Kidney (tissue), 14 donors: ENCODE data around the gene BTLA. TPM values are rescaled to one million over a fixed set of nuclear protein-coding genes. Genes with fewer than 3 reads are reported as not detected.

ENCODE experiments used
- DNase-seq, 5 donors: peaks; one replicate each; pipeline ENCODE4 v3.0.0-alpha.2; 2013 to 2020
- FAIRE-seq: peaks from 2 replicates; lab custom pipeline; 2012; peaks lifted over from hg19 to GRCh38; lab: Jason Lieb, UNC
- H3K27ac ChIP-seq, 2 donors: one replicate each; pipeline ENCODE4 v1.7.0; 2013; ENCODE audit warnings: low read depth in 2 of 2, low read length in 2 of 2, inconsistent platforms in 1 of 2
- H3K27me3 ChIP-seq: one replicate; pipeline ENCODE4 v1.7.1; 2013; ENCODE audit warnings: low read length, inconsistent platforms; ENCODE audit not compliant: control insufficient read depth, insufficient read depth
- H3K36me3 ChIP-seq, 3 donors: one replicate each; pipeline versions ENCODE4 v1.7.0 to v1.7.1; 2013; ENCODE audit warnings: low read length in 3 of 3, control low read depth in 1 of 3, inconsistent platforms in 1 of 3; ENCODE audit not compliant: insufficient read depth in 3 of 3, control insufficient read depth in 2 of 3
- H3K4me1 ChIP-seq, 3 donors: one replicate each; pipeline versions ENCODE4 v1.7.0 to v1.7.1; 2013; ENCODE audit warnings: low read length in 3 of 3, inconsistent platforms in 1 of 3, low read depth in 1 of 3; ENCODE audit not compliant: control insufficient read depth in 2 of 3, insufficient read depth in 2 of 3
- H3K4me3 ChIP-seq, 3 donors: one replicate each; pipeline versions ENCODE4 v1.7.0 to v1.8.1; 2013; ENCODE audit warnings: low read length in 3 of 3, control low read depth in 1 of 3, inconsistent platforms in 1 of 3
- H3K9ac ChIP-seq, 3 donors: one replicate each; pipeline versions ENCODE4 v1.7.0 to v1.7.1; 2013; ENCODE audit warnings: low read length in 3 of 3, control low read depth in 1 of 3, inconsistent platforms in 1 of 3
- H3K9me3 ChIP-seq, 3 donors: one replicate each; pipeline versions ENCODE4 v1.7.0 to v1.7.1; 2013; ENCODE audit warnings: low read length in 3 of 3, control low read depth in 1 of 3, inconsistent platforms in 1 of 3; ENCODE audit not compliant: control insufficient read depth in 2 of 3, insufficient read depth in 1 of 3
- CTCF ChIP-seq: IDR thresholded peaks from 3 replicates; pipeline ENCODE4 v1.5.1; 2012; ENCODE audit warnings: mild to moderate bottlenecking, moderate library complexity, borderline replicate concordance; ENCODE audit not compliant: insufficient read depth; ENCODE audit errors: extremely low read depth
- intact Hi-C: fragments of 100-400 bp; cut with DNase I; formaldehyde crosslinking; loops from one replicate; pipeline ENCODE4 v1.11.1; 2022
- polyA plus RNA-seq: library from polyadenylated mRNA; stranded (reverse); fragments of 350-450 nt; fragmentation: Illumina TruSeq; extraction: RNeasy Lipid Tissue Mini Kit (QIAGEN cat#74804); gene quantifications from one replicate; pipeline ENCODE4 v1.2.3, GENCODE V29; 2014; ENCODE audit warnings: low read depth, low replicate concordance; ENCODE audit not compliant: insufficient read depth
- total RNA-seq: library from RNA; stranded (reverse); fragmentation: NEBNext Ultra II Directional; extraction: Animal tissue kit (Norgen Biotek cat#: 25700); gene quantifications from one replicate; pipeline ENCODE4 v1.2.1, GENCODE V29; 2021
- donor health status: control.
- donor health status: control.
- donor health status: control.
- donor health status: control.
- donor health status: control.
- donor health status: DM: yes; HTN: yes; CAD: no.
- donor health status: Normal renal cell carcinoma (clear cell type).

The BTLA gene
- total and polyA plus RNA-seq, 2 donors from 2014 or later = 3.2 TPM; not detected in 1

GRCh38 chr3:112417696-112418318 lies 81.5 kb downstream of the BTLA start:
- no peaks in the 10 kb centered on the region for H3K4me1 ChIP-seq
- no peaks in the 10 kb centered on the region for H3K36me3 ChIP-seq
- no peak for DNase-seq
- no peak overlapping the region for H3K27ac ChIP-seq
- intact Hi-C loops = no loop called here
- H3K27me3 ChIP-seq = no peaks in the 10 kb centered on the region
- H3K9me3 ChIP-seq = no peaks in the 10 kb centered on the region
- TF ChIP-seq CTCF = no peak
- H3K4me3 ChIP-seq = no peak overlapping the region
- H3K9ac ChIP-seq = no peak overlapping the region
- FAIRE-seq = no peak

- Histone ChIP-seq H3K4me1 (no peaks in the 10 kb centered on the region), H3K27me3 (no peaks in the 10 kb centered on the region), H3K36me3 (no peaks in the 10 kb centered on the region), H3K4me3 (no peak overlapping the region), H3K9me3 (no peaks in the 10 kb centered on the region), H3K9ac (no peak overlapping the region), H3K27ac (no peak overlapping the region)
- no peak for FAIRE-seq
- no peak for TF ChIP-seq CTCF
- no peak for DNase-seq
- intact Hi-C loops = no loop called here
These were observed 82.7 kb downstream of the BTLA start for GRCh38 chr3:112416391-112417212.

GRCh38 chr3:112415390-112415789 lies 83.9 kb downstream of the BTLA start:
- TF ChIP-seq CTCF = no peak

More at GRCh38 chr3:112415390-112415789, 83.9 kb downstream of the BTLA start:
- Histone ChIP-seq H3K27me3 (no peaks in the 10 kb centered on the region), H3K36me3 (no peaks in the 10 kb centered on the region), H3K4me1 (no peaks in the 10 kb centered on the region), H3K4me3 (no peak overlapping the region), H3K9me3 (no peaks in the 10 kb centered on the region), H3K27ac (no peak overlapping the region), H3K9ac (no peak overlapping the region)
- intact Hi-C loops = no loop called here
- FAIRE-seq = no peak
- no peak for DNase-seq

Other genes with a start within 250 kb of the BTLA start
- gene SLC9C1, start 205.3 kb downstream of the BTLA start, total RNA-seq = 1.2 TPM
- 0.09 TPM for gene SLC9C1, start 205.3 kb downstream of the BTLA start, polyA plus RNA-seq
- gene CD200, start 166.3 kb downstream of the BTLA start, total RNA-seq = 16.8 TPM
- 8.5 TPM for gene CD200, start 166.3 kb downstream of the BTLA start, polyA plus RNA-seq
- gene ATG3, start 62.5 kb upstream of the BTLA start, total RNA-seq = 57.0 TPM
- 62.7 TPM for gene ATG3, start 62.5 kb upstream of the BTLA start, polyA plus RNA-seq
- 38.6 TPM for gene SLC35A5, start 62.6 kb upstream of the BTLA start, total RNA-seq
- 22.5 TPM for gene SLC35A5, start 62.6 kb upstream of the BTLA start, polyA plus RNA-seq
- gene CCDC80, start 141.7 kb upstream of the BTLA start, total RNA-seq = 57.5 TPM
- 12.0 TPM for gene CCDC80, start 141.7 kb upstream of the BTLA start, polyA plus RNA-seq